Retinal pigment epithelial cell (primary cell): ENCODE results near the gene SPATS2.

Source experiments
- DNase-seq: peaks from one replicate; pipeline ENCODE4 v3.0.0-alpha.2; 2010; ENCODE audit warnings: low read depth
- H3K4me3 ChIP-seq: 2 replicates; pipeline ENCODE4 v1.5.1; 2011; ENCODE audit warnings: mild to moderate bottlenecking, low read length, control low read depth, moderate library complexity
- TF ChIP-seq, protein P1 (sequence below): conservative IDR thresholded peaks from 2 replicates; pipeline ENCODE4 v1.5.1; 2011; ENCODE audit warnings: low read depth, low read length, control low read depth, inconsistent platforms

The SPATS2 gene

GRCh38 chr12:49342066-49342913, 25.0 kb upstream of the SPATS2 start:
- TF ChIP-seq, protein P1, sequence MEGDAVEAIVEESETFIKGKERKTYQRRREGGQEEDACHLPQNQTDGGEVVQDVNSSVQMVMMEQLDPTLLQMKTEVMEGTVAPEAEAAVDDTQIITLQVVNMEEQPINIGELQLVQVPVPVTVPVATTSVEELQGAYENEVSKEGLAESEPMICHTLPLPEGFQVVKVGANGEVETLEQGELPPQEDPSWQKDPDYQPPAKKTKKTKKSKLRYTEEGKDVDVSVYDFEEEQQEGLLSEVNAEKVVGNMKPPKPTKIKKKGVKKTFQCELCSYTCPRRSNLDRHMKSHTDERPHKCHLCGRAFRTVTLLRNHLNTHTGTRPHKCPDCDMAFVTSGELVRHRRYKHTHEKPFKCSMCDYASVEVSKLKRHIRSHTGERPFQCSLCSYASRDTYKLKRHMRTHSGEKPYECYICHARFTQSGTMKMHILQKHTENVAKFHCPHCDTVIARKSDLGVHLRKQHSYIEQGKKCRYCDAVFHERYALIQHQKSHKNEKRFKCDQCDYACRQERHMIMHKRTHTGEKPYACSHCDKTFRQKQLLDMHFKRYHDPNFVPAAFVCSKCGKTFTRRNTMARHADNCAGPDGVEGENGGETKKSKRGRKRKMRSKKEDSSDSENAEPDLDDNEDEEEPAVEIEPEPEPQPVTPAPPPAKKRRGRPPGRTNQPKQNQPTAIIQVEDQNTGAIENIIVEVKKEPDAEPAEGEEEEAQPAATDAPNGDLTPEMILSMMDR: peak; percentile 83
- no peak for DNase-seq
- H3K4me3 ChIP-seq: peak overlapping the region; percentile 6

DNA sequence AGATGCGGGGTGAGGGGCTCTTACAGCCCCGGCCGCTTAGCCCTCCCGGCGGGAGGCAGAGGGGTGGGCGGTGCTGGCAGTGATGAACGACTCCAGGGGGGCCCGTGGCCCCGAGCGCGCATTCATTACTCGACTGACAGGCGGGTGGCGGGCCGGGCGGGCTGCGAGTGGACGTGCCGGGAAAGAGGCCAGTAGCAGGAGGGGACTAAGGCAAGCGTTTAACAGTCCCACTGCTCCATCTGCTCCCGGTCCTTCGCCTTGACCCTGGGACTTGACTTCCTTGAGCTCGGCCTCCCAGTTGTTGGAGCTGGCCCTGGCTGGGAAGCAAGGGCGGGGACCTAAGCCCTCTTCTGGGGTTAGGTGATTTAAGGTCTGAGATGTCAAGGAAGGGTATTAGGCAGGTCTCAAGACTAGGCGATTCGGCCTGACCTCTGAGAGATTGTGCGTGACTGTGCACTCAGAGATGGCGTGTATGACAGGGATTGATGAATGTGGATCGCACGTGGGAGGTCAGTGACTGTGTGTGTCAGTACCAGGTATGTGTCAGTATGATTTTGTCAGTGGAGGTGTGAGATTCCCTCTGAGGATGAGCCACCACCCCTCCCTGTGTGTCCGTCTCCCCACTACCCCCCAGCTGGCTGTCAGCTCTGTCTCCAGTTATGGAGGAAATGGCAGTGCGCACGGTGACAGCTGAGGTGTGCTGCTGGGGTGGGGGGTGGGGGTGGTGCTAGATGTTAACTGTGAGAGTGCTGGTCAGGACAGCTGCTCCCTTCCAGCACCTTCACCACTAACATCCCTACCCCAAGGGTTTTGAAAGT, 24.1 kb upstream of the SPATS2 start:
- peak overlapping the region; percentile 6 for H3K4me3 ChIP-seq
- TF ChIP-seq, protein P1: no peak
- DNase-seq: no peak

DNA sequence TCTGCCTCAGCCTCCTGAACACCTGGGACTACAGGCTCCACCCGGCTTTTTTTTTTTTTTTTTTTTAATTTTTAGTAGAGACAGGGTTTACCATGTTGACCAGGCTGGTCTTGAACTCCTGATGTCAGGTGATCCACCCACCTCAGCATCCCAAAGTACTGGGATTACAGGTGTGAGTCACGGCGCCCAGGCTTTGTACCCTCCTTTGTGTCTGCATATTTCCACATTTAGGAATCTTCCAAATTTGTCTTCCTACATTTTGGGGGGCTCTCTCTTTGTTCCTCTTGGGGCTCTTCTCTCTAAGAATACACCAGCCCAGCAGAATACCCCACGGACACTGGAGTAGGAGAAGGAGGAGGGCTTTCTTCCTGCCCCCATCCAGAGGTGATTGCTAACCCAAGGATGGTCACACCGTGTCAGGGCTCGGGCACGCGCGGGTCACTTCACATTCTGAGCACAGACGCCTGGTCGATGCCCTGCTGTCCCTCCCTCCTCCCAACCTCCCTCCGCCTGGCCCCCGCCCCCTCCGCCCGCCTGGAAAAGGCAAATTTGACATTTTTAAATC, 22.7 kb upstream of the SPATS2 start:
- TF ChIP-seq, protein P1: no peak
- no peak for DNase-seq
- no peak overlapping the region for H3K4me3 ChIP-seq

- peak overlapping the region; percentile 33 for H3K4me3 ChIP-seq
- TF ChIP-seq, protein P1: no peak
- DNase-seq: no peak
Observed at GRCh38 chr12:49345051-49345824, 22.0 kb upstream of the SPATS2 start.

- TF ChIP-seq, protein P1: no peak
- peak overlapping the region; percentile 33 for H3K4me3 ChIP-seq
- no peak for DNase-seq
Observed at GRCh38 chr12:49345825-49346658, 21.2 kb upstream of the SPATS2 start.
